T-helper 9 cell (primary cell): ENCODE measurements around the gene AKAP9.
"Not testable (repeated sequence)": the region's sequence is repeated elsewhere in the genome, so short reads cannot be mapped to it uniquely, and the experiment has no call there.

Source experiments
- DNase-seq: peaks from one replicate; pipeline ENCODE4 v3.0.0-alpha.2; 2020

Gene AKAP9

GRCh38 chr7:92072121-92072520 is 131.5 kb downstream of the AKAP9 start:
- DNase-seq = no peak

GRCh38 chr7:92072708-92073107 is 132.0 kb downstream of the AKAP9 start:
- DNase-seq = no peak

- DNase-seq = no peak
Observed at GRCh38 chr7:92075455-92076158, 134.9 kb downstream of the AKAP9 start.

GRCh38 chr7:92076509-92076908 is 135.8 kb downstream of the AKAP9 start:
- DNase-seq = no peak

GRCh38 chr7:92083922-92084321 is 143.3 kb downstream of the AKAP9 start:
- DNase-seq = not testable (repeated sequence)

- DNase-seq = no peak
Observed at GRCh38 chr7:92088266-92088665, 147.6 kb downstream of the AKAP9 start.

GRCh38 chr7:92092210-92092609 is 151.5 kb downstream of the AKAP9 start:
- DNase-seq = no peak

- no peak for DNase-seq
Observed at GRCh38 chr7:92095380-92095779, 154.7 kb downstream of the AKAP9 start.

- DNase-seq = no peak
Observed at GRCh38 chr7:92100534-92100933, 159.9 kb downstream of the AKAP9 start.

GRCh38 chr7:92102862-92103261 is 162.2 kb downstream of the AKAP9 start:
- DNase-seq = not testable (repeated sequence)

- no peak for DNase-seq
Observed at GRCh38 chr7:92108821-92109220, 168.2 kb downstream of the AKAP9 start.

- no peak for DNase-seq
Observed at GRCh38 chr7:92110857-92111256, 170.2 kb downstream of the AKAP9 start.

GRCh38 chr7:92115821-92116220 is 175.2 kb downstream of the AKAP9 start:
- DNase-seq = no peak

GRCh38 chr7:92116949-92117348 is 176.3 kb downstream of the AKAP9 start:
- no peak for DNase-seq

- no peak for DNase-seq
Observed at GRCh38 chr7:92119213-92119759, 178.6 kb downstream of the AKAP9 start.

- DNase-seq = no peak
Observed at GRCh38 chr7:92121681-92122080, 181.0 kb downstream of the AKAP9 start.

GRCh38 chr7:92131093-92131492 is 190.4 kb downstream of the AKAP9 start:
- DNase-seq = no peak

GRCh38 chr7:92131764-92132330 is 191.2 kb downstream of the AKAP9 start:
- no peak for DNase-seq

GRCh38 chr7:92133133-92133736 is 192.6 kb downstream of the AKAP9 start:
- no peak for DNase-seq

- DNase-seq = peak; percentile 53
Observed at GRCh38 chr7:92133737-92134270, 193.1 kb downstream of the AKAP9 start.

GRCh38 chr7:92134271-92135051 is 193.8 kb downstream of the AKAP9 start, which contains the start of gene CYP51A1:
TSS of gene CYP51A1 (minus strand) at chr7:92134477. CDS start at chr7:92134364, 113 bp downstream.
- DNase-seq = peak; percentile 92

GRCh38 chr7:92135052-92135889 is 194.6 kb downstream of the AKAP9 start:
- no peak for DNase-seq
